HG02798 (cell line): Measurements from ENCODE around the gene WRAP73.
"Not testable (repeated sequence)": the region's sequence is repeated elsewhere in the genome, so short reads cannot be mapped to it uniquely, and the experiment has no call there.

Experiments used
- ATAC-seq: cut with Tn5 transposase; IDR thresholded peaks from one replicate; pipeline ENCODE4 v1.9.1; 2021; ENCODE audit warnings: mild to moderate bottlenecking; ENCODE audit not compliant: unreplicated experiment, poor library complexity

The WRAP73 gene

GRCh38 chr1:3601743-3602142 is 48.2 kb downstream of the WRAP73 start:
- no peak for ATAC-seq

GRCh38 chr1:3600354-3600753 is 49.5 kb downstream of the WRAP73 start:
- no peak for ATAC-seq

- no peak for ATAC-seq
Observed at GRCh38 chr1:3599816-3600215, 50.1 kb downstream of the WRAP73 start.

GRCh38 chr1:3599286-3599811 is 50.6 kb downstream of the WRAP73 start:
- ATAC-seq = no peak

- ATAC-seq = no peak
Observed at GRCh38 chr1:3598522-3599285, 51.2 kb downstream of the WRAP73 start.

GRCh38 chr1:3598051-3598491 is 51.8 kb downstream of the WRAP73 start:
- no peak for ATAC-seq

- no peak for ATAC-seq
Observed at GRCh38 chr1:3597599-3597964, 52.3 kb downstream of the WRAP73 start.

GRCh38 chr1:3596663-3597598 is 53.0 kb downstream of the WRAP73 start:
- ATAC-seq = no peak

GRCh38 chr1:3595949-3596348 is 54.0 kb downstream of the WRAP73 start:
- ATAC-seq = no peak

GRCh38 chr1:3594706-3595377 is 55.1 kb downstream of the WRAP73 start:
- no peak for ATAC-seq

- ATAC-seq = no peak
Observed at GRCh38 chr1:3593745-3594144, 56.2 kb downstream of the WRAP73 start.

- ATAC-seq = no peak
Observed at GRCh38 chr1:3593334-3593733, 56.6 kb downstream of the WRAP73 start.

GRCh38 chr1:3590951-3591865 is 58.7 kb downstream of the WRAP73 start:
- no peak for ATAC-seq

GRCh38 chr1:3590139-3590763 is 59.7 kb downstream of the WRAP73 start:
- ATAC-seq = no peak

GRCh38 chr1:3588395-3588794 is 61.5 kb downstream of the WRAP73 start:
- ATAC-seq = no peak

- no peak for ATAC-seq
Observed at GRCh38 chr1:3586986-3587759, 62.7 kb downstream of the WRAP73 start.

GRCh38 chr1:3585940-3586568 is 63.8 kb downstream of the WRAP73 start:
- no peak for ATAC-seq

- not testable (repeated sequence) for ATAC-seq
Observed at GRCh38 chr1:3585353-3585868, 64.5 kb downstream of the WRAP73 start.
